ENCODE results near the gene IQUB.
"Not testable (repeated sequence)": the region's sequence is repeated elsewhere in the genome, so short reads cannot be mapped to it uniquely, and the experiment has no call there.

The IQUB gene

DNA sequence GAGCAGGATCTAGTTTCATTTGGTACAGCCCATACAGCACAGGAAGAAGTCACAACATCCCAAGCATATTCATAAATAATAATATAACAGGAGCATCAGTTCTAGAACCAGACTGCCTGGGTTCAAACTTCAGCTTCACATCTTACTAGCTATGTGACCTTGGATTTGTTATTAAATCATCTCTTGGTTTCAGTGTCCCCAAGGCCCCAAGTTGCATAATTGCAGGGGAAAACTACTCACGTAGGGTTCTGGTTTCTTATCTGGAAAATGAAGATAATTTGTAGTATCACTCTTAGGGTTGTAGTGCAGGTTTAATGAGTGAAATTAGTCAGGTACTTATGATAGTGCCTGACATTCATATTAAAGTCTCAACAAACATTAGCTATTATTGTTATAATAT lies 5.5 kb upstream of the IQUB start:
- no peak for DNase-seq (ENCODE audit: low read depth)

DNA sequence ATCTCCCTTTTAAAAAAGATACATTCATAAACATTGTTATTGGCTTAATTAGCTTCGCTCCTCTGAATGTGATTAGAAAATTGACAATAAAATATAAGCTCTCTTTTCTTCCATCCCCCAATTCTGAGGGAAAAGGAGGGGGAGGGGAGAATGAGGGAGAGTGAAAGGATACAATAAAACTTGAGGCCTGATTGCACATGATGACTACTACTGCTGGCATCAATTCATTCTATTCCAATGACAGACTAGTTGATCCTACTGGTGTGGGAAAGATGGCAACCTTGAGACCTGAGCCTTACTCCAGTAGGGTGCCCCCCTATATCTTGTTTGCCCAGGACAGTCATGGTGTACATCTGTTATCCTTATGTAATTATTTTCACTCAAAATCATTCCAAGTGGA lies 4.5 kb upstream of the IQUB start:
- no peak for DNase-seq (ENCODE audit: low read depth)

DNA sequence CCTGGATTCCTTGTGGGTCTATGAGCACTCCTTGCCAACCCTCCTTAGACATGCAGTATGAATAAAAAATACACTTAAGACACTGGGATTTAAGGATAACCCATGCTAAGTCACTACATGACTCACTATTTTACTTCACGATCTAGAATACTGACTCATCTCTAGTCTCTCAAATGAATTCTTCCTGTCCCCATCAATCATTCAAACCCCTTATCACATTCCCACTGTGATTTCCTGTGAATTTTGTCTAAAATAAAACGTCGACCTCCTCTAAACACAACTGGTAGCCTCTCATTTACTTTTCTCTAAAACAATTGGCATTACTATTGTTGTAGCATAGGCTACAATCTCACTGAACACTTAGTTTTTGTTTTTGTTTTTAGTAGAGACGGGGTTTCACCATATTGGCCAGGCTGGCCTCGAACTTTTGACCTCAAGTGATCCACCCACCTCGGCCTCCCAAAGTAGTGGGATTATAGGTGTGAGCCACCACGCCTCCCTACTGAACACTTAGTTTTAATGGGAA lies 3.9 kb upstream of the IQUB start:
- DNase-seq (ENCODE audit: low read depth) = peak; percentile 41

DNA sequence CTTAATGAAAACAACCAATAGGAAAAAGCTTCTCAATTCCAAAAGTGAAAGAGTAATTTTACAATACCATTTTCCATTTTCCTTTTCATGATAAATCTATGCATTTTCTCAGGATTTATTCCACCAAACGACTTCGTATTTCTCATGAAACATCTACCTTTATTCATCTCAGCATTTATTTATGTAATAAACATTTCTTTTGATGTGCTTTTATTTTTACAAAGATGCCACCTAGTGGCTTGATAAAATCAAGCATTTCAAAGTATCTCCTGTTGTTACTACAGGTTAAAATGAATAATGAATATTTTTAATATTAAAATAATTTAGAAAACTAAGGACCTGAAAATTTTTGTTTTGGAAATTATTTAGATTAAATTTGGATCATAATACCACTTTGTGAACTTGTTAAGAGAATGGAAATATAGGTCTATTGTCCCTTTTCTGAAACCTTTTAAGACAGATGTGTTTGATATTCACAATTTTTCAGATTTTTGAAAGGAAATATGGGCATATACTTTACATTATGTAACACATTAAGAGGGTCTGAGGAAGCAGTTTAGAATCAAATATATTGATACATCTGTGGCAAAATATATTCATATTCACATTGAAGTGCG lies 2.7 kb upstream of the IQUB start:
- no peak for DNase-seq (ENCODE audit: low read depth)

DNA sequence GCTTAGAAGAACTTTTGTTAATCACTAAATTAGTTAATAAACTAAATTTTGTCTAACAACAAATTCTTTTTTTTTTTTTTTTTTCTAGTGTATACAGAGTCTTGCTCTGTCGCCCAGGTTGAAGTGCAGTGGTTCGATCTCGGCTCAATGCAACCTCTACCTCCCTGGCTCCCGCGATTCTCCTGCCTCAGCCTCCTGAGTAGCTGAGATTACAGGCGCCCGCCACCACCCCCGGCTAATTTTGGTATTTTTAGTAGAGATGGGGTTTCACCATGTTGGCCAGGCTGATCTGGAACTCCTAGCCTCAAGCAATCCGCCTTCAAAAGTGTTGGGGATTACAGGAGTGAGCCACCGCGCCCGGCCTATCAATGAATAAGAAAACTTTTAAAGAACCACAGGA lies 1.1 kb upstream of the IQUB start:
- no peak for DNase-seq (ENCODE audit: low read depth)

DNA sequence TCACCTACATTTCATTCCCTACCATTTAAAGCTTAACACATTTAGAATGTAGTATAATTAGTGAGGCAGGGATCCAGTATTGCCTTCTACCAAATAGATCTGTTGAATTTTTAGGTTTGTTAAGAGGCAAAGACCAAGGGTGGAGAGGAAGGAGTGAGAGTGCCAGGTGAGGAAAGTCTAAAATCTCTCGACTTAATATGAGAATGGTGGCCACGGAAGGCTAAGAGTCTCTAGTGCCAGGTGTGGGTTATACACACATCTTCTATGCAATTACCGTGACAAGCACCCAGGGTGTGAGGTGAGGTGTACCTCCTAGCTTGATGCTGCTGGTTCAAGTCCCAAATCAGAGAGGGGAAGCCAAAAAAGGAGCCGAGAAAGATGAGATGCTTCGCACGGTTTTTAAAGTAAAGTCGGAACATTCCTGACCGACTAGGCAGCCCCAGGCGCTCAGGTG lies 439 bp downstream of the IQUB start:
- no peak for DNase-seq (ENCODE audit: low read depth)

DNA sequence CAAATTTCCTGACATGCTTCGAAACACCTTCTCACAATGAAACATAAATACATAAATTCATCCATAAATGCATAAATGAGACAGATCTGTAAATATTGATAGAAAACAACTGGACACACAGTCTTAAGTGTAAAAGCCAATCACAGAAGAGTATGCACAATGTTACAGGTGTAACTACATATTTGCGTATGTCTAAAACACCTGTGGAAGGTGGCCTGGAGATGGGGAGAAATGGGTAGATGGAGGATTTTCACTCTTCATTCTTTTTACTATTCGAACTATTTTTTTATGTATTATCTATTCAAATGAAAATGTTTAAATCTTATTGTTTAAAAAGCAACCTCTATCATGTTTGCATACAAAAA lies 860 bp downstream of the IQUB start:
- DNase-seq (ENCODE audit: low read depth) = no peak

DNA sequence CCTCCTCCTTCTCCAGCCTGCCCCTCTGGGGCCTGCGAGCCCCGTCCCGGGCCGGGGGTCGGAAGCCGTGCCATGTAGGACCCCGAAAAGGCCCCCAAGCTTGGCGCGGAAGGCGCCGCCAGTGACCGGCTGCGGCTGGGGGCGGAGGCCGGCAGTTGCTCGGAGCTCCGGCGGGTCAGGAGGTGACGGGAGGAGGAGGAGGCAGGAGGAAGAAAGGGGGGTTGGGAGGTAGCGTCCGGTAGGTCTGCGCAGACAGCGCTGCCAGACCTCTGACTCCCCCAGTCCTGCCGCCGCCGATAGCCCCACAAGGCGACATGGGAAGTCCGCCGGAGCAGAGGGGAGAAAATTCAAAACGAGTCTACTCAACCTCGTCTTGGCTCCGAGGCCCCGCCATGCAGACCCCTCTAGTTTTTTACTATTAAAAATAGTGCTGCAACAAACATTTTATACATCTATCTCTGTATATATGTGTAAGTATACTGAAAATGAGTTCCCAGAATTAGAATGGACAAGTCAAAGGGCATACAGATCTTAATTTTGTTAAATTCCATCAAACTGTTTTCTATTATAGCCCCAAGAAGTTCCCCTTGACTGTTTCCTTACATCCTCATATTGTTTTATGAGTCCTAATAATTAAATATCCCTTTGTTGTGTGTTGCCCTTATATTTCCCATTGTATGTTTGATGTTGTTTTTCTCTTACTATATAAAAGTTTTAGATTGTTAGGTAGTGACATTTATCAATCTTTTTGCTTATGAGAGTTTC lies 1.4 kb downstream of the IQUB start:
- not testable (repeated sequence) for DNase-seq (ENCODE audit: low read depth)

DNA sequence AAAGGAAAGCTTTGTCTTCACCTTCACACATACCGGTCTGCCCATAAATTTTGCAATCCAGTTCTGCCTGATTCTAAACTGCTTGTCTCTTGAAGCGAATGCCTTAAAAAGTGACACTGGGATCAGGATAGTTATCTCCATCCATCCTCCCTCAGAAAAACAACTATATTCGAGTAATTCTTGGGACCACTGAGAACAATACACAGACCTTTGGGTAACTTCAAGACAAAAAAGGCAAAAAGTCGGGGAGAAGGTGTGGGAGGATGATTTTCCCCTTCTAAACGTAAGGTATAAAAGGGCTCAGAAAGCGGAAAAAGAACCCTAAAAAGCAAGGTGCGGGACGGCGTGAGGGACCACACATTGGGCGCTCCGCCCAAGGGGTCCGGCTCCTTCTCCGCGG lies 2.1 kb downstream of the IQUB start:
- not testable (repeated sequence) for DNase-seq (ENCODE audit: low read depth)

DNA sequence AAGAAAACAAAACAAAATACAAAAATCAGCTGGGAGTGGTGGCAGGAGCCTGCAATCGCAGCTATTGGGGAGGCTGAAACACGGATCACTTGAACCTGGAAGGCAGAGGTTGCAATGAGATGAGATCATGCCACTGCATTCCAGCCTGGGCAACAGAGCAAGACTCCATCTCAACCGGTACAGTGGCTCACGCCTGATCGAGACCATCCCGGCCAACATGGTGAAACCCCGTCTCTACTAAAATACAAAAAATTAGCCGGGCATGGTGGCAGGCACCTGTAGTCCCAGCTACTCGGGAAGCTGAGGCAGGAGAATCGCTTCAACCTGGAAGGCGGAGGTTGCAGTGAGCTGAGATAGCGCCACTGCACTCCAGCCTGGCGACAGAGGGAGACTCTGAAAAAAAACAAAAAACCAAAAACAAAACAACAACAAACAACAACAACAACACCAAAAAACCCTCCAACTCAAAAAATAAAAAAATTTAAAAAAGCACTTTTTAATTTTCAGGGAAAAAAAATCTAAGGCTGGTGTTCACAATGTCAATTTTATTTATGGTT lies 4.3 kb downstream of the IQUB start:
- DNase-seq (ENCODE audit: low read depth) = not testable (repeated sequence)

DNA sequence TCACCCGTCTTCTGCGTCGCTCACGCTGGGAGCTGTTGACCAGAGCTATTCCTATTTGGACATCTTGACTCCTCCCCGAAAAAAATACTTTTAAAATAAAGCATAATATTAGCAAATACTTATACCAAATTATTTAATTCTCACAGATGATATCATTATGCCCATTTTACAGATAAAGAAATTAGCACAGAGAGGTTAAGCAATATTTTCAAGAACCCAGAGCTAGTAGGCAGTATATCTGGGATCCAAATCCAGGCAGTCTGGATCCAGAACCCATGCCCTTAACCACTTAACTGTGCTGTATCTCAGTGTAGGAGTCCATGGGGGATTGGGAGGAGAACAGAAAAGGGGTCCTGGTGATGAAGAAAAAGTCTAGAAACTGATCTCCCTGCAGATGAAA lies 6.1 kb downstream of the IQUB start:
- no peak for DNase-seq (ENCODE audit: low read depth)

DNA sequence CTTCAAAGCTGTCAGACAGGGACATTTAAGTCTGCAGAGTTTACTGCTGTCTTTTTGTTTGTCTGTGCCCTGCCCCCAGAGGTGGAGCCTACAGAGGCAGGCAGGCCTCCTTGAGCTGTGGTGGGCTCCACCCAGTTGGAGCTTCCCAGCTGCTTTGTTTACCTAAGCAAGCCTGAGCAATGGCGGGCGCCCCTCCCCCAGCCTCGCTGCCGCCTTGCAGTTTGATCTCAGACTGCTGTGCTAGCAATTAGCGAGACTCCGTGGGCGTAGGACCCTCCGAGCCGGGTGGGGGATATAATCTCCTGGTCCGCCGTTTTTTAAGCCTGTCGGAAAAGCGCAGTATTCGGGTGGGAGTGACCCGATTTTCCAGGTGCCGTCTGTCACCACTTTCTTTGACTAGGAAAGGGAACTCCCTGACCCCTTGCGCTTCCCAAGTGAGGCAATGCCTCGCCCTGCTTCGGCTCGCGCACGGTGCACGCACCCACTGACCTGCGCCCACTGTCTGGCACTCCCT lies 6.6 kb downstream of the IQUB start:
- DNase-seq (ENCODE audit: low read depth) = not testable (repeated sequence)

DNA sequence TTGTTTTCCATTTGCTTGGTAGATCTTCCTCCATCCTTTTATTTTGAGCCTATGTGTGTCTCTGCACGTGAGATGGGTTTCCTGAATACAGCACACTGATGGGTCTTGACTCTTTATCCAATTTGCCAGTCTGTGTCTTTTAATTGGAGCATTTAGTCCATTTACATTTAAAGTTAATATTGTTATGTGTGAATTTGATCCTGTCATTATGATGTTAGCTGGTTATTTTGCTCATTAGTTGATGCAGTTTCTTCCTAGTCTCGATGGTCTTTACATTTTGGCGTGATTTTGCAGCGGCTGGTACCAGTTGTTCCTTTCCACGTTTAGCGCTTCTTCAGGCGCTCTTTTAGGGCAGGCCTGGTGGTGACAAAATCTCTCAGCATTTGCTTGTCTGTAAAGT lies 7.9 kb downstream of the IQUB start:
- DNase-seq (ENCODE audit: low read depth) = not testable (repeated sequence)

DNA sequence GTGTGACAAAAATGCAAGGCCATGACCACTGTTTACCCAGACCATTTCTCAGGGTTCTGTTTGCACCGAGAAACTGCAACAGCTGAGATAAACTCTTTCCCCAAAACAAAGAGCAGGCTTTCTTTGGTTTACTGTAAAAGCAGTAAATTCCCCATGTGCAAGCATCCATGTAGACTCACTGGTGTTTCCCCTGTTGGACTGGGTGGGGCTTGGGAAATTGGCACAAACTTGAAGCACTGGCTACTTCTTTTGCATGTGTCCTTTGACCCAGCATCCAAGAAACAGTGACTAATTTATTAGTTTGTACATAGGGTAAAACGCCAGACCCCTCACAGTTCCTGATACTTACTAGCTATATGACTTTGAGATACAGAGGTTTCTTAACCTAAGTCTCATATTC lies 12.3 kb downstream of the IQUB start:
- DNase-seq (ENCODE audit: low read depth) = no peak

DNA sequence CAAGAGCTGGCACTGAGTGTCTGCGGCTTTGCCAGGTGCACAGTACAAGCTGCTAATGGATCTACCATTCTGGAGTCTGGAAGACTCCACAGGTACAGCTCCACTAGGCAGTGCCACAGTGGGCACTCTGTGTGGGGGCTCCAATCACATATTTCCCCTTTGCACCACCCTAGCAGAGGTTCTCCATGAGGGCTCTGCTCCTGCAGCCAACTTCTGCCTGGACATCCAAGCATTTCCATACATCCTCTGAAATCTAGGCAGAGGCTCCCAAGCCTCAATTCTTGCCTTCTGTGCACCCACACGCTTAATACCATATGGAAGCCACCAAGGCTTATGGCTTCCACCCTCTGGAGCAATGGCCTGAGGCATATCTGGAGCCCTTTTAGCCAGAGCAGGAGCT lies 29.2 kb downstream of the IQUB start:
- no peak for DNase-seq (ENCODE audit: low read depth)

DNA sequence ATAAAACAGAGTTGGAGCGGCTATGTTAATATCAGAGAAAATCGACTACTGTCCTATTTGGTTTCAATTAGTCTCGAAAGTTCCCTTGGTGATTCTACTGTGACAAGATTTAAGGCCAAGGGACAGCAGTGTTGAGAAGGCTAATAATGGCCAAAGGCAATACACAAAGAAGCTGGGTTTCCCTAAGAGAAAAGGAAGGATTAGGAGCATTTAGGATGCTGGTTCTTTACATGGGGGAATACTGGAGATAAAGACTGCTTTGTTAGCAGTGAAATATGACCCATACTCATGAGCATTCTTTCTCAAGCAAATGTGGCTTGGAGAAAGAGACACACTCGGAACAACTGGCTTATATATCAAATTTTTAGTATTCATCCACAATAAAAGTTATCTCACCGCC lies 32.2 kb downstream of the IQUB start:
- no peak for DNase-seq (ENCODE audit: low read depth)

DNA sequence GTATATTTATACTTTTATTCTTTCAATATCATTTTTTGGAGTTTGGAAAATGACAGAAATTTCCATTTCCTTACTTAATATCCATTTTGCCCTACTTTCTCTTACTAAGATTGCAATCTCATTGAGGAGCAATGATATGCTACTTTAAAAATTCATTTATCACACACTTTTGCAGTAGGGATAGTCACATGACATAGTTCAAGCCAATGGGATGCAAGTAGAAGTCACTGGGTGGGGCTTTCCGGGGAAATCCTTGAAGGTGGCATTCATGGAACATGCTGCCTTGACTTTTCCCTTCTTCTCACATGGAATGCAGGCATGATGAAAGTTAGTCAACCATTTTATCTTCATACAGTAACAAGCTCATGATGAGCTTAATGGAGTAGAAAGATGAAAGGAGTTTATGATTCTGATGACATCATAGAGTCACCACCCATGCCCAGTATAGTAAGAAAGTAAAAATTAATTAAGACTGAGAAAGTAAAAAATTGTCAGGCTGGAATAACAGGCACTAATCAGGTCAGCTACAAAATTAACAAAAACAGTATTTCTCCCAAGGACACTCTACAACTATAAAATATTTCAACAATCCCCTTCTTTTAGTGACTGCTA lies 33.4 kb downstream of the IQUB start:
- no peak for DNase-seq (ENCODE audit: low read depth)

DNA sequence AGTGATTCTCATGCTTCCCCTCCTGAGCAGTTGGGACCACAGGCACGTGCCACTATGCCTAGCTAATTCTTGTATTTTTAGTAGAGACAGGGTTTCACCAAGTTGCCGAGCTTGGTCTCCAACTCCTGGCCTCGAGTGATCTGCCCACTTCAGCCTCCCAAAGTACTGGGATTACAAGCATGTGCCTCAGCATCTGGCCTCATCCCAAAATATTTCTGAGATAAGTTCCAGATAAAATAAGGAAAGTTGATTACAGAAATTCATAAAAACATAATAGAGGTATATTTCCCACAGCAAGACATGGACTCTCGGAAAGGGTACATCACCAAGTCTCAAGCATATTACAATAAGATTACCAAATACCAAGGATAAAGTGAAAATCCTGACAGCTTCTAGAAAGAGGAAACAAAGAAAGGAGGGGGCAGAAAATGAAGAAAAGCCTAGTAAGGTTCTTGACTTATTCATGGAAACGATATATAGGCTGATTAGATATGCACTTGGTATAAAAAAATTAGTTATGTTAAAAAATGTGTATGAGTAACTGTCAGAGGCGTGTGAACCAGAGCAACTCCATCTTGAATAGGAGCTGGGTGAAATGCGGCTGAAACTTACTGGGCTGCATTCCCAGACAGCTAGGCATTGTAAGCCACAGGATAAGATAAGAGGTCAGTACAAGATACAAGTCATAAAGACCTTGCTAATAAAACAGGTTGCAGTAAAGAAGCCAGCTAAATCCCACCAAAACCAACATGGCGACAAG lies 35.0 kb downstream of the IQUB start:
- DNase-seq (ENCODE audit: low read depth) = no peak

DNA sequence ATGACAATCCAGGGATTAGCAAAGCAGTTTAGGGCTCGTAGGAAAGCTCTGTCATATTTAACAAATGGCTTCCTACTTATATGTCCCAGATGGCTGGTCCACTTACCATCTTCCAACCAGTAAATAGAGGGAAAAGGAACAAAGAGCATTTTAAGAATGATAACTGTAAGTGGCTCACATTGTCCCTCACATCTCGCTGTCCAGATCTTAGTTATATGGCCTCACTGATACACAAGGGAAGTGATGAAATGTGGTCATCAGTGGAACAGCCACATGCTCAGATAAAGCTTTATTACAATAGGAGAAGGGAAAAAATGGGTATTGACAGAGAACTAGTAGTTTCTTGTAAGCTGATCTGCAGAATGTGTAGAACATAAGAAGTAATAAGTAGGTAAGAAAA lies 35.8 kb downstream of the IQUB start:
- DNase-seq (ENCODE audit: low read depth) = no peak

DNA sequence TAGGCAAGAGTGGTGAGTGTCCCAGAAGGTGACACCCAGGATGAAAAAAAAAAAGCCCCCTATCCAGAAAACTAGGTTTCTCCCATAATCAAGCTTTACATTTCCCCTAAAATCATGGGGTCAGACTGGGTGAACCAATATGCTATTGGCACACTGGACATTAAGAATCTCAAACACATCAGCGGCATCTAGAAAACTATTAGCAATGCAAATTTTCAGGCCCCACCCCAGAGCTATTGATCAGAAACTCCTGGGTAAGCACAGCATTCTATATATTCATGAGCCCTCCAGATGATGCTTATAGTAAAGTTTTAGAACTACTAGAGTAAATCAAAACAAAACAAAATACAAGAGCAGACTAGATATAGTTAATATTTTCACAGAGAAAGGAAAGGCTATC lies 36.4 kb downstream of the IQUB start:
- no peak for DNase-seq (ENCODE audit: low read depth)

DNA sequence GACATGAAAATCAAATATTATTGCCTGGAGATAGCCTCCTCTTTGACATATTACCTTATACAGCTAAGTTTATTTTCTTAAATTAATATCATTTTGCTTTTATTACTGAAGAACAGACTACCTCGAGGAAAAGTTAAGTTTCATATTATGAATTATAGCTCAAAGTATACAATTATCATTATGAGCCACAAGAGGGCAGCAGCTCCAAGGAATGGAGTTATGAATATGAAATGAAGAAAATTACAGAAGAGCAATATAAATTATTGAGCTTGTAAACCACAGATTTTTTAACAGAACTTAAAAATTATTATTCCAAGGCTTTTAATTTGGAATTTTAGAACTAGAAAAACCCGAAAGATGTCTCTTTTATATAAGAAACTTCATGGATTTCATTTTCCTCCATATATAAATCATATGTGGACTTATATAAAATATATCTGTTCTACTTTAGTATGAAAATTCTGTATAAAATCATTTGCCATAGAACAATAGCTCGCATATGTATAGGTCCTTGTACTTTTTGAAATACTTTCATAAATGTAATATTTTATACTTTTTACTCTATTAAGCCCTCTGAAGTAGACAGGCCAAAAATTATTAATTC lies 40.1 kb downstream of the IQUB start:
- DNase-seq (ENCODE audit: low read depth) = no peak

DNA sequence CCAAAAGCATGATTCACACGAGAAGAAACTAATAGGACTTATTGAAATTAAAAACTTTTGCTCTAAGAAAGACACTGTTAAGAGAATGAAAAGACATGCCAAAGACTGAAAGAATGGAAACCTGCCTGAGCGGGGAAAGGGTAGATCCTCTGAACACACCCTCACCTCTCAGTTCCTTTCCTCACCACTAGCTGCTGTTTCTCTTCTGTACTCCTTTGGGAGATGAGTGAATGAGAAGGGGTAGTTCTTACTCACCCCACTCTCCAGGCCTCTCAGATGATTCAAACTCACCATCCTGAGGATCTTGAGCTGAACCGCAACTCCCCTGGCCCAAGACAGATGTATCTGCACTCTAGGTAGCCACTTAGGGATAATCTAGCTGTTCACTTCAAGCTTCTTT lies 41.9 kb downstream of the IQUB start:
- DNase-seq (ENCODE audit: low read depth) = no peak

Measured in GM04503 (cell line).